WTC11 (cell line): ENCODE data around the gene CPT1B.

ENCODE experiments used
- CBFB ChIP-seq: sonication (generic); formaldehyde crosslinking; IDR thresholded peaks from 2 replicates; pipeline ENCODE4 v1.8.1; 2022; ENCODE audit warnings: mild to moderate bottlenecking, low read depth, missing genetic modification reagents
- CREM ChIP-seq: sonication (generic); formaldehyde crosslinking; IDR thresholded peaks from 2 replicates; pipeline ENCODE4 v1.8.1; 2022; ENCODE audit warnings: mild to moderate bottlenecking, missing genetic modification reagents, moderate library complexity
- CTCF ChIP-seq: fragments of 200-600 bp; IDR thresholded peaks from 2 replicates; pipeline ENCODE4 v1.8.0; 2022; ENCODE audit warnings: antibody characterized with exemption
- ERG ChIP-seq: fragments of 250-450 bp; sonication (Bioruptor Pico); IDR thresholded peaks from 2 replicates; pipeline ENCODE4 v1.8.0; 2021; ENCODE audit warnings: mild to moderate bottlenecking
- FOXP1 ChIP-seq: sonication (generic); formaldehyde crosslinking; IDR thresholded peaks from 2 replicates; pipeline ENCODE4 v1.8.0; 2022; ENCODE audit warnings: missing genetic modification reagents, mild to moderate bottlenecking, moderate library complexity, borderline replicate concordance
- MLX ChIP-seq: sonication (generic); formaldehyde crosslinking; IDR thresholded peaks from 2 replicates; pipeline ENCODE4 v1.8.1; 2023; ENCODE audit warnings: mild to moderate bottlenecking, missing genetic modification reagents, moderate library complexity
- PRDM15 ChIP-seq: sonication (generic); formaldehyde crosslinking; IDR thresholded peaks from 2 replicates; pipeline ENCODE4 v1.8.0; 2022; ENCODE audit warnings: missing genetic modification reagents
- ZNF232 ChIP-seq: sonication (generic); formaldehyde crosslinking; IDR thresholded peaks from 2 replicates; pipeline ENCODE4 v1.8.0; 2022; ENCODE audit warnings: mild to moderate bottlenecking, missing genetic modification reagents
- ZNF263 ChIP-seq: sonication (generic); formaldehyde crosslinking; IDR thresholded peaks from 2 replicates; pipeline ENCODE4 v1.8.1; 2022; ENCODE audit warnings: low read depth, mild to moderate bottlenecking, moderate library complexity, missing genetic modification reagents
- TF ChIP-seq, protein P1 (sequence below): sonication (generic); formaldehyde crosslinking; IDR thresholded peaks from 2 replicates; pipeline ENCODE4 v1.8.0; 2022; ENCODE audit warnings: mild to moderate bottlenecking, missing genetic modification reagents
- TF ChIP-seq, protein P2 (sequence below): sonication (generic); formaldehyde crosslinking; IDR thresholded peaks from 2 replicates; pipeline ENCODE4 v1.8.1; 2022; ENCODE audit warnings: low read depth, missing genetic modification reagents, borderline replicate concordance
- TF ChIP-seq, protein P3 (sequence below): sonication (generic); formaldehyde crosslinking; conservative IDR thresholded peaks from 2 replicates; pipeline ENCODE4 v1.8.1; 2022; ENCODE audit warnings: mild to moderate bottlenecking, missing genetic modification reagents

DNA sequence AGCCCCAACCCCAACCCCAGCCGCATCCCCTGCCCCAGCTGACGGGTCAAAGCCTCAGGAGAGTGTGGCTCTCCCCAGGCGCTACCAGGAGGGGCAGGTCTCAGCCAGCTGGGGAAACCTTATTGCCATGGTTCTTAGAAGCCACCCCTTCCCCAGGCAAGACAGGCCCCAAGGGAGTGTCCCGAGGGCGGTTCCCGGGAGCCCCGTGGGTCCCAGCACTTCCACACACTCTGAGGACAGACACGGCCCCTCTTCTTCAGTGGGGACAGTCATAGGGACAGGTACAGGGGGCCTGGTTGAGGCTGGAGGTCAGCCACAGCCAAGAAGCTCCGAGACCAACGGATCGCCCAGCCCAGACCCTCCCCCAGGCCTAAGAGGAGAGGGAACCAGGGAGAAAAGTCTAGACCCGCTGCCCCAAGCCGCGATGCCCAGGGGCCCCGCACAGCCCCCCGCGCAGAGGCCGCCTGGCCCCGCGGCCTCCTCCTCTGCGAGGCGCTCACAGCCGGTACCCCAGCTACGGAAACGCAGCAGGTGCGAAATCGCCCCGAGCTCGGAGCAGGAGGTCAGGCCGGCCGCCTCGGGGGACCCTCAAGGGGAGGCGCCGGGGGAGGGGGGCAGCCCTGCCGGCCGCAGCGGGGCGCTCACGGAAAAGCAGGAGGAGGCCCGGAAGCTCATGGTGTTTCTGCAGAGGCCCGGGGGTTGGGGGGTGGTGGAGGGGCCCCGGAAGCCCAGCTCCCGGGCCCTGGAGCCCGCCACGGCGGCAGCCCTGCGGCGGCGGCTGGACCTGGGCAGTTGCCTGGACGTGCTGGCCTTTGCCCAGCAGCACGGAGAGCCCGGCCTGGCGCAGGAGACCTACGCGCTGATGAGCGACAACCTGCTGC, 29.9 kb downstream of the CPT1B start:
- TF ChIP-seq MLX (no peak), ERG (CRISPR knock-in tag) (no peak), CTCF (no peak), PRDM15 (CRISPR knock-in tag) (no peak), ZNF232 (CRISPR knock-in tag) (no peak), CBFB (CRISPR knock-in tag) (no peak), CREM (CRISPR knock-in tag) (no peak), ZNF263 (CRISPR knock-in tag) (no peak), FOXP1 (CRISPR knock-in tag) (no peak)
- TF ChIP-seq, protein P1, sequence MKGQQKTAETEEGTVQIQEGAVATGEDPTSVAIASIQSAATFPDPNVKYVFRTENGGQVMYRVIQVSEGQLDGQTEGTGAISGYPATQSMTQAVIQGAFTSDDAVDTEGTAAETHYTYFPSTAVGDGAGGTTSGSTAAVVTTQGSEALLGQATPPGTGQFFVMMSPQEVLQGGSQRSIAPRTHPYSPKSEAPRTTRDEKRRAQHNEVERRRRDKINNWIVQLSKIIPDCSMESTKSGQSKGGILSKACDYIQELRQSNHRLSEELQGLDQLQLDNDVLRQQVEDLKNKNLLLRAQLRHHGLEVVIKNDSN: no peak
- TF ChIP-seq, protein P2, sequence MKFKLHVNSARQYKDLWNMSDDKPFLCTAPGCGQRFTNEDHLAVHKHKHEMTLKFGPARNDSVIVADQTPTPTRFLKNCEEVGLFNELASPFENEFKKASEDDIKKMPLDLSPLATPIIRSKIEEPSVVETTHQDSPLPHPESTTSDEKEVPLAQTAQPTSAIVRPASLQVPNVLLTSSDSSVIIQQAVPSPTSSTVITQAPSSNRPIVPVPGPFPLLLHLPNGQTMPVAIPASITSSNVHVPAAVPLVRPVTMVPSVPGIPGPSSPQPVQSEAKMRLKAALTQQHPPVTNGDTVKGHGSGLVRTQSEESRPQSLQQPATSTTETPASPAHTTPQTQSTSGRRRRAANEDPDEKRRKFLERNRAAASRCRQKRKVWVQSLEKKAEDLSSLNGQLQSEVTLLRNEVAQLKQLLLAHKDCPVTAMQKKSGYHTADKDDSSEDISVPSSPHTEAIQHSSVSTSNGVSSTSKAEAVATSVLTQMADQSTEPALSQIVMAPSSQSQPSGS: no peak
- TF ChIP-seq, protein P3, sequence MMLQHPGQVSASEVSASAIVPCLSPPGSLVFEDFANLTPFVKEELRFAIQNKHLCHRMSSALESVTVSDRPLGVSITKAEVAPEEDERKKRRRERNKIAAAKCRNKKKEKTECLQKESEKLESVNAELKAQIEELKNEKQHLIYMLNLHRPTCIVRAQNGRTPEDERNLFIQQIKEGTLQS: no peak
